Kidney tubule cell (primary cell): Measurements from ENCODE around the gene CARS1.

Source experiments
- DNase-seq: peaks from one replicate; pipeline ENCODE4 v3.0.0-alpha.2; 2018; ENCODE audit warnings: low spot score

The CARS1 gene

GRCh38 chr11:3008746-3009336 lies 48.4 kb downstream of the CARS1 start:
- DNase-seq = no peak

- DNase-seq = no peak
These were observed 49.7 kb downstream of the CARS1 start for GRCh38 chr11:3007404-3008010.

- no peak for DNase-seq
These were observed 50.5 kb downstream of the CARS1 start for GRCh38 chr11:3006505-3007260.

- no peak for DNase-seq
These were observed 52.7 kb downstream of the CARS1 start for GRCh38 chr11:3004481-3004880.

GRCh38 chr11:3003396-3004231 lies 53.6 kb downstream of the CARS1 start:
- peak; percentile 73 for DNase-seq

GRCh38 chr11:3002871-3003270 lies 54.4 kb downstream of the CARS1 start:
- DNase-seq = no peak

- no peak for DNase-seq
These were observed 54.8 kb downstream of the CARS1 start for GRCh38 chr11:3002351-3002861.

GRCh38 chr11:3001496-3001895 lies 55.7 kb downstream of the CARS1 start:
- DNase-seq = no peak

- peak; percentile 81 for DNase-seq
These were observed 56.9 kb downstream of the CARS1 start for GRCh38 chr11:3000032-3000961.

GRCh38 chr11:2999464-2999998 lies 57.7 kb downstream of the CARS1 start:
- no peak for DNase-seq

- DNase-seq = no peak
These were observed 59.0 kb downstream of the CARS1 start for GRCh38 chr11:2998073-2998850.

- DNase-seq = no peak
These were observed 59.8 kb downstream of the CARS1 start for GRCh38 chr11:2997406-2997805.

- DNase-seq = peak; percentile 47
These were observed 60.2 kb downstream of the CARS1 start for GRCh38 chr11:2996976-2997375.

- DNase-seq = no peak
These were observed 61.2 kb downstream of the CARS1 start for GRCh38 chr11:2995893-2996554.

- no peak for DNase-seq
These were observed 62.1 kb downstream of the CARS1 start for GRCh38 chr11:2995031-2995561.

GRCh38 chr11:2994336-2994730 lies 62.9 kb downstream of the CARS1 start:
- DNase-seq = no peak

GRCh38 chr11:2992997-2993325 lies 64.3 kb downstream of the CARS1 start:
- DNase-seq = no peak

GRCh38 chr11:2992234-2992996 lies 64.8 kb downstream of the CARS1 start, which contains the start of gene NAP1L4:
TSS of gene NAP1L4 (minus strand) at chr11:2992329. CDS start at chr11:2979220, 13,109 bp downstream.
- peak; percentile 98 for DNase-seq
